Tibial nerve (tissue), 4 donors: Measurements from ENCODE around the gene KIAA1217. TPM values are rescaled to one million over a fixed set of nuclear protein-coding genes. Genes with fewer than 3 reads are reported as not detected.
A peak's percentile ranks its signal among the peaks of the same experiment; 100 is the strongest.

Source experiments
- DNase-seq, 2 donors: peaks; one replicate each; pipeline ENCODE4 v3.0.0-alpha.2; 2019; ENCODE audit warnings: low spot score in 2 of 2
- H3K27ac ChIP-seq, 4 donors: fragments of 200-600 bp; sonication (generic) in 3 of 4; one replicate each; pipeline ENCODE4 v1.5.1; 2017 to 2019; ENCODE audit warnings: mild to moderate bottlenecking in 1 of 4
- H3K27me3 ChIP-seq, 2 donors: fragments of 200-600 bp; sonication (generic) in 1 of 2; one replicate each; pipeline versions ENCODE4 v1.5.1 to v1.6.0; 2017 to 2019
- H3K36me3 ChIP-seq, 3 donors: fragments of 200-600 bp; sonication (generic); one replicate each; pipeline ENCODE4 v1.5.1; 2018 to 2019
- H3K4me1 ChIP-seq, 4 donors: fragments of 200-600 bp; sonication (generic) in 3 of 4; one replicate each; pipeline ENCODE4 v1.5.1; 2017 to 2019
- H3K4me3 ChIP-seq, 4 donors: fragments of 200-600 bp; sonication (generic) in 3 of 4; one replicate each; pipeline ENCODE4 v1.5.1; 2017 to 2019; ENCODE audit warnings: mild to moderate bottlenecking in 1 of 4, moderate library complexity in 1 of 4
- H3K9me3 ChIP-seq, 4 donors: fragments of 200-600 bp; sonication (generic) in 3 of 4; one replicate each; pipeline ENCODE4 v1.5.1; 2017 to 2019
- CTCF ChIP-seq, 5 experiments: fragments of 200-600 bp in 3 of 5; fragments of 450-650 bp in 2 of 5; sonication (generic) in 3 of 5; IDR thresholded peaks; one replicate each; pipeline ENCODE4 v1.5.1; 2016 to 2019; ENCODE audit warnings: antibody characterized with exemption in 5 of 5, mild to moderate bottlenecking in 3 of 5, moderate library complexity in 2 of 5
- EP300 ChIP-seq, 2 donors: sonication (generic); formaldehyde crosslinking; IDR thresholded peaks; one replicate each; pipeline ENCODE4 v1.6.1; 2017; ENCODE audit warnings: antibody characterized with exemption in 2 of 2, mild to moderate bottlenecking in 1 of 2
- POLR2A ChIP-seq, 2 donors: fragments of 450-650 bp; IDR thresholded peaks; one replicate each; pipeline ENCODE4 v1.6.1; 2017; ENCODE audit warnings: antibody characterized with exemption in 2 of 2, mild to moderate bottlenecking in 2 of 2, moderate library complexity in 2 of 2
- WGBS, 2 donors: methylation state at CpG; one replicate each; pipeline ENCODE4 v1.1.5; 2018; 5-methylcytosine and 5-hydroxymethylcytosine counted together
- total RNA-seq, 4 donors: library from RNA; depleted of rRNA; stranded (reverse); fragments of >200 nt; gene quantifications; one replicate each; pipeline ENCODE4 v1.1.0, GENCODE V29; 2016

KIAA1217 gene
- total RNA-seq, 4 donors from 2014 or later, result 38.5 to 88.1 (median 58.3) TPM

- no peaks in the 10 kb centered on the region for H3K27me3 ChIP-seq
- WGBS, 2 donors, result 45 to 47% methylated on average over 9 of the region's 9 CpGs
- H3K9me3 ChIP-seq, result no peaks in the 10 kb centered on the region
- H3K36me3 ChIP-seq, result no peaks in the 10 kb centered on the region
- H3K4me3 ChIP-seq, result no peak overlapping the region
- H3K27ac ChIP-seq, result peak overlapping the region in 2 of 4 donors; percentile 61 to 71
- peak in 1 of 2 donors; percentile 10 for DNase-seq
- TF ChIP-seq CTCF (IDR thresholded peaks at IDR 0.05), result no peak
- peak in 1 of 2 donors; percentile 59 for TF ChIP-seq EP300 (IDR thresholded peaks at IDR 0.05)
- peaks cover 0 to 49% (median 10%) of the 10 kb centered on the region in 4 donors for H3K4me1 ChIP-seq
Observed at GRCh38 chr10:24249829-24250415, 41.0 kb downstream of the KIAA1217 start.

GRCh38 chr10:24251547-24251946, 42.6 kb downstream of the KIAA1217 start:
- Histone ChIP-seq H3K27ac (peak overlapping the region in 1 of 4 donors; percentile 60), H3K4me1 (peaks cover 0 to 54% (median 14%) of the 10 kb centered on the region in 4 donors), H3K9me3 (no peaks in the 10 kb centered on the region), H3K4me3 (no peak overlapping the region), H3K36me3 (no peaks in the 10 kb centered on the region), H3K27me3 (no peaks in the 10 kb centered on the region)
- DNase-seq, result no peak
- TF ChIP-seq POLR2A (IDR thresholded peaks at IDR 0.05), result no peak
- no peak for TF ChIP-seq CTCF (IDR thresholded peaks at IDR 0.05)
- TF ChIP-seq EP300 (IDR thresholded peaks at IDR 0.05), result no peak
- 56% methylated on average over 2 of the region's 2 CpGs for WGBS, 2 donors

- no peaks in the 10 kb centered on the region for H3K27me3 ChIP-seq
- H3K9me3 ChIP-seq, result no peaks in the 10 kb centered on the region
- no peaks in the 10 kb centered on the region for H3K36me3 ChIP-seq
- TF ChIP-seq POLR2A (IDR thresholded peaks at IDR 0.05) (no peak), CTCF (IDR thresholded peaks at IDR 0.05) (no peak), EP300 (IDR thresholded peaks at IDR 0.05) (no peak)
- no peak for DNase-seq
- 65 to 74% methylated on average over 3 of the region's 3 CpGs for WGBS, 2 donors
- H3K4me1 ChIP-seq, result peaks cover 0 to 61% (median 14%) of the 10 kb centered on the region in 4 donors
- no peak overlapping the region for H3K4me3 ChIP-seq
- H3K27ac ChIP-seq, result peak overlapping the region in 1 of 4 donors; percentile 26
Observed at GRCh38 chr10:24254180-24254579, 45.2 kb downstream of the KIAA1217 start.

GRCh38 chr10:24255115-24255880, 46.4 kb downstream of the KIAA1217 start:
- no peak for TF ChIP-seq EP300 (IDR thresholded peaks at IDR 0.05)
- no peak for TF ChIP-seq POLR2A (IDR thresholded peaks at IDR 0.05)
- no peak for TF ChIP-seq CTCF (IDR thresholded peaks at IDR 0.05)
- H3K4me3 ChIP-seq, result no peak overlapping the region
- peak overlapping the region in 1 of 4 donors; percentile 47 for H3K27ac ChIP-seq
- no peaks in the 10 kb centered on the region for H3K36me3 ChIP-seq
- no peak for DNase-seq
- 80 to 90% methylated on average over 13 to 14 of the region's 14 CpGs for WGBS, 2 donors
- H3K4me1 ChIP-seq, result peaks cover 0 to 53% (median 9%) of the 10 kb centered on the region in 4 donors
- H3K27me3 ChIP-seq, result no peaks in the 10 kb centered on the region
- no peaks in the 10 kb centered on the region for H3K9me3 ChIP-seq

- Histone ChIP-seq H3K27me3 (no peaks in the 10 kb centered on the region), H3K4me3 (no peak overlapping the region), H3K4me1 (peaks cover 0 to 48% (median 7%) of the 10 kb centered on the region in 4 donors), H3K9me3 (no peaks in the 10 kb centered on the region), H3K27ac (peak overlapping the region in 2 of 4 donors; percentile 28 to 47), H3K36me3 (no peaks in the 10 kb centered on the region)
- TF ChIP-seq EP300 (IDR thresholded peaks at IDR 0.05), result no peak
- TF ChIP-seq POLR2A (IDR thresholded peaks at IDR 0.05), result no peak
- TF ChIP-seq CTCF (IDR thresholded peaks at IDR 0.05), result no peak
- WGBS, 2 donors, result 55 to 69% methylated on average over 5 of the region's 5 CpGs
- no peak for DNase-seq
Observed at GRCh38 chr10:24255881-24256311, 47.0 kb downstream of the KIAA1217 start.
